Gastroesophageal sphincter (tissue), 4 donors: ENCODE measurements around the gene EPHA2. TPM values are rescaled to one million over a fixed set of nuclear protein-coding genes. Genes with fewer than 3 reads are reported as not detected.

ENCODE experiments used
- ATAC-seq: fragments of 150-250 bp; one replicate; pipeline ENCODE4 v1.9.1; 2016; ENCODE audit warnings: mild to moderate bottlenecking, moderate library complexity
- H3K27ac ChIP-seq, 4 donors: fragments of 200-600 bp; sonication (generic) in 3 of 4; 1 replicate in 3 of 4; 2 replicates in 1 of 4; pipeline ENCODE4 v1.5.1; 2016 to 2019
- H3K27me3 ChIP-seq: fragments of 200-600 bp; sonication (generic); one replicate; pipeline ENCODE4 v1.5.1; 2019
- H3K36me3 ChIP-seq, 2 donors: fragments of 200-600 bp; sonication (generic); one replicate each; pipeline ENCODE4 v1.5.1; 2019; ENCODE audit warnings: control low read depth in 1 of 2
- H3K4me1 ChIP-seq, 3 donors: fragments of 200-600 bp; sonication (generic); 1 replicate in 2 of 3; 2 replicates in 1 of 3; pipeline ENCODE4 v1.5.1; 2016 to 2019; ENCODE audit warnings: control low read depth in 2 of 3
- H3K4me3 ChIP-seq, 2 donors: fragments of 200-600 bp; sonication (generic); one replicate each; pipeline ENCODE4 v1.5.1; 2019; ENCODE audit warnings: mild to moderate bottlenecking in 1 of 2, moderate library complexity in 1 of 2
- H3K9me3 ChIP-seq, 3 donors: fragments of 200-600 bp; sonication (generic); one replicate each; pipeline ENCODE4 v1.5.1; 2017 to 2019; ENCODE audit warnings: control low read depth in 2 of 3
- CTCF ChIP-seq, 4 experiments: fragments of 200-600 bp in 2 of 4; fragments of 450-650 bp in 2 of 4; sonication (generic) in 1 of 4; IDR thresholded peaks; one replicate each; pipeline ENCODE4 v1.5.1; 2017 to 2019; ENCODE audit warnings: antibody characterized with exemption in 4 of 4, mild to moderate bottlenecking in 2 of 4, moderate library complexity in 2 of 4
- EP300 ChIP-seq: sonication (generic); formaldehyde crosslinking; IDR thresholded peaks from one replicate; pipeline ENCODE4 v1.6.1; 2017; ENCODE audit warnings: antibody characterized with exemption, mild to moderate bottlenecking
- POLR2A ChIP-seq, 2 donors: fragments of 450-650 bp; IDR thresholded peaks; one replicate each; pipeline ENCODE4 v1.6.1; 2017; ENCODE audit warnings: antibody characterized with exemption in 2 of 2, mild to moderate bottlenecking in 2 of 2, moderate library complexity in 1 of 2
- POLR2AphosphoS5 ChIP-seq: sonication (generic); formaldehyde crosslinking; IDR thresholded peaks from one replicate; pipeline ENCODE4 v1.6.1; 2017; ENCODE audit warnings: antibody characterized with exemption
- WGBS, 2 donors: methylation state at CpG; one replicate each; pipeline ENCODE4 v1.1.5; 2018; ENCODE audit warnings: low coverage in 1 of 2; 5-methylcytosine and 5-hydroxymethylcytosine counted together
- total RNA-seq, 4 donors: library from RNA; depleted of rRNA; stranded (reverse); fragments of >200 nt; gene quantifications; one replicate each; pipeline ENCODE4 v1.1.0, GENCODE V29; 2016

Gene EPHA2
- total RNA-seq, 4 donors from 2014 or later: 8.9 to 16.1 (median 12.4) TPM

- 94% methylated on average over 2 of the region's 4 CpGs; no CpG with 5 or more reads in 1 of the 2 donors for WGBS, 2 donors
- Histone ChIP-seq H3K4me3 (peak overlapping the region in 1 of 2 donors; percentile 83), H3K9me3 (no peaks in the 10 kb centered on the region), H3K36me3 (peaks cover 0 to 29% of the 10 kb centered on the region in 2 donors), H3K27ac (peak overlapping the region in 3 of 4 donors; percentile 52 to 90 (median 87)), H3K27me3 (no peaks in the 10 kb centered on the region), H3K4me1 (peaks cover 0 to 78% (median 9%) of the 10 kb centered on the region in 3 donors)
- TF ChIP-seq POLR2A (IDR thresholded peaks at IDR 0.05): no peak
- no peak for TF ChIP-seq EP300
- TF ChIP-seq CTCF (IDR thresholded peaks at IDR 0.05): no peak
- no peak for TF ChIP-seq POLR2AphosphoS5
- ATAC-seq: no peak
Measured at GRCh38 chr1:16151995-16152384, 3.9 kb downstream of the EPHA2 start.

DNA sequence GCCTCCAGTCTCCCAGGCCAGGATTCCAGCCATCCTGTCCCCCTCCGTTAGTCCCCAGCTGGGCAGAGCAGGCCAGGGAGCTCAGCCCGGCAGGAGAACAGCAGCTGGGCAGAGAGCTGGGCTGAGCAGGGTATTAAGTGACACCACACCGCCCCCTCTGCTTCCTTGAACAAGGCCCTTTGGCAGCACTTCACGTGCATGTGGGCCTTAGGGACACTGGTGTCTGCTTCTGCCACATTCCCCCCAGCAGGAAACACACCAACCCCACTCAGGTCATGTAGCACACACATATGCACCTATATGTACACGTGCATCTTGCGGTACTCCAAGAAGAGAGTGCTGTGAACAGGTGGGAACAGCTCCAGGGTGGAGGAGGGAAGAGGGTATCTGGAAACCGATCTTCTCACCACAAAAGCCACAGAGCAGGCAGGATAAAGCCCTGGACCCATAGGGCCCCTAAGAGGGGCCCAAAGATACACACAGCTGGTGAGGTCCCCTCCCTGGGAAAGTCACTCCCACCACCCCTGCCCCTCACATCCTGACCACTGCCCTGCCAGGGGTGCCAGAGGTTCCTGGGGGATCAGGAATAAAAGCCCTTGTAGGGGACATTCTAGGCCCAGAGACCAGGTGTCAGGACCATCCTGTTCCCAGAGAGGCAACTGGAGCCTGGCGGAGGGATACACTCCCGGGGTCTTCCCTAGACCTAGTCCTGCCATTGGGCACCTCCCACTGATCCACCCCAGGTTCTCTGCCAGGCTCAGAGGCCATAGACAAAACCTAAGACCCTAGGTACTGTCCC lies 4.5 kb downstream of the EPHA2 start:
- Histone ChIP-seq H3K9me3 (no peaks in the 10 kb centered on the region), H3K36me3 (peaks cover 0 to 29% of the 10 kb centered on the region in 2 donors), H3K4me3 (no peak overlapping the region), H3K4me1 (peaks cover 0 to 81% (median 15%) of the 10 kb centered on the region in 3 donors), H3K27ac (peak overlapping the region in 3 of 4 donors; percentile 11 to 90 (median 87)), H3K27me3 (no peaks in the 10 kb centered on the region)
- no peak for ATAC-seq
- TF ChIP-seq EP300: no peak
- no peak for TF ChIP-seq POLR2AphosphoS5
- no peak for TF ChIP-seq CTCF (IDR thresholded peaks at IDR 0.05)
- no peak for TF ChIP-seq POLR2A (IDR thresholded peaks at IDR 0.05)
- WGBS, 2 donors: 42% methylated on average over 2 of the region's 9 CpGs; no CpG with 5 or more reads in 1 of the 2 donors

DNA sequence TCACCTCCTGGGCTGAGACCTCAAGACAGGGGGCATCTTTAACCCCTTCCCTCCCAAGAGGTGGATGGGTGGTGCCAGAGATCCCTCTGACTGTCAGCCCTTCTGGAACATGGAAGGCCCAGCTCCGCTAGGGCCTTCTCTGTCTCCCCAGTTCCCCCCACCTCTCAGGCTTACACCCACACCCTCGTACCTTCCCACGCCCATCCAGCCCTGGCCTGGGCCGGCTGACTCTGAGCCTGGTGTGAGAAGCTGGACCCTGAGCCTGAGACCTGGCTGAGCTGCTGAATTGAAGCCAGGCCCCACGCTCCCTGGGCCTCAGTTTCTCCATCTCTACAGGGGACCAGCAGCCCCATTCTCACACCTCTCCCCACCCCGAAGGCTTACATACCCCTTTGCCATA lies 5.4 kb downstream of the EPHA2 start:
- Histone ChIP-seq H3K27me3 (no peaks in the 10 kb centered on the region), H3K4me1 (peaks cover 0 to 81% (median 24%) of the 10 kb centered on the region in 3 donors), H3K9me3 (no peaks in the 10 kb centered on the region), H3K4me3 (no peak overlapping the region), H3K36me3 (peaks cover 0 to 29% of the 10 kb centered on the region in 2 donors), H3K27ac (peak overlapping the region in 2 of 4 donors; percentile 11 to 90)
- TF ChIP-seq CTCF (IDR thresholded peaks at IDR 0.05) (no peak), EP300 (no peak), POLR2AphosphoS5 (no peak), POLR2A (IDR thresholded peaks at IDR 0.05) (no peak)
- no peak for ATAC-seq
- WGBS, 2 donors: 100% methylated on average over 2 of the region's 6 CpGs; no CpG with 5 or more reads in 1 of the 2 donors

GRCh38 chr1:16149702-16150488 lies 6.0 kb downstream of the EPHA2 start:
- Histone ChIP-seq H3K9me3 (no peaks in the 10 kb centered on the region), H3K4me1 (peaks cover 0 to 81% (median 30%) of the 10 kb centered on the region in 3 donors), H3K4me3 (no peak overlapping the region), H3K36me3 (peaks cover 0 to 29% of the 10 kb centered on the region in 2 donors), H3K27ac (peak overlapping the region in 2 of 4 donors; percentile 11 to 90), H3K27me3 (no peaks in the 10 kb centered on the region)
- ATAC-seq: no peak
- TF ChIP-seq POLR2AphosphoS5 (no peak), POLR2A (IDR thresholded peaks at IDR 0.05) (no peak), EP300 (no peak), CTCF (IDR thresholded peaks at IDR 0.05) (no peak)
- 44 to 76% methylated on average over 3 to 7 of the region's 12 CpGs for WGBS, 2 donors
